ENCODE data around the gene POFUT2.
A peak's percentile ranks its signal among the peaks of the same experiment; 100 is the strongest.

Gene POFUT2

GRCh38 chr21:45302082-45303061, 14.7 kb upstream of the POFUT2 start:
- in situ Hi-C loops (cut with MboI; ENCODE audit: low pct_unique_long_range_greater_than_20kb, low sequenced_read_pairs), result no loop called here
- no peak for DNase-seq

DNA sequence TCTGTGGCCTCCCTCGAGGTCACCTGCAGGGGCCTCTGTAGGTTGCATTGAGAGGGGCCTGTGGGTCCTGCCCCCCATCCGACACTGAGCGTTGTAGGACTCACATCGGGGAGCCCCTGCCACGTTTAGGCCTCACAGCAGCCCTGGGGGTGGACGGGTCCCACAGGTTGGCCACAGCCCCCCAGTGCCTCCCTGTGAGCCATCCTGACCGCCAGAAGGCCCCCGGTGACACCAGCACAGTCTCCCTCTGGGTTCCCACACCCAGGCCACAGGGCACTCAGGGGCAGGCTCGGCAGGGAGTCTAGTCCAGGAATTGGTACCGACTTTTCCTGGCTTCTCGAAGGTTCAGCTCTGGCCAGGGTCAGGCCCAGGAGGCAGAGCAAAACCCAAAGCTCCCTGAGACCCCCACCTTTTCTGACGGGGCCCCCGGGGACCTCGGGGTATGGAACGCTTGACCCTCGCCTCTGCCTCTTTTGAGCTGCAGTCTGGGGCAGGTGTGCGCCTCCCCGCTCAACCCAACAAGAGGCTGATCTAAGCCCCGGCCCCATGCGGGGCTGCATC, 13.9 kb upstream of the POFUT2 start:
- in situ Hi-C loops (cut with MboI; ENCODE audit: low pct_unique_long_range_greater_than_20kb, low sequenced_read_pairs), result no loop called here
- no peak for DNase-seq

GRCh38 chr21:45300786-45301520, 13.3 kb upstream of the POFUT2 start:
- in situ Hi-C loops (cut with MboI; ENCODE audit: low pct_unique_long_range_greater_than_20kb, low sequenced_read_pairs), result no loop called here
- no peak for DNase-seq

DNA sequence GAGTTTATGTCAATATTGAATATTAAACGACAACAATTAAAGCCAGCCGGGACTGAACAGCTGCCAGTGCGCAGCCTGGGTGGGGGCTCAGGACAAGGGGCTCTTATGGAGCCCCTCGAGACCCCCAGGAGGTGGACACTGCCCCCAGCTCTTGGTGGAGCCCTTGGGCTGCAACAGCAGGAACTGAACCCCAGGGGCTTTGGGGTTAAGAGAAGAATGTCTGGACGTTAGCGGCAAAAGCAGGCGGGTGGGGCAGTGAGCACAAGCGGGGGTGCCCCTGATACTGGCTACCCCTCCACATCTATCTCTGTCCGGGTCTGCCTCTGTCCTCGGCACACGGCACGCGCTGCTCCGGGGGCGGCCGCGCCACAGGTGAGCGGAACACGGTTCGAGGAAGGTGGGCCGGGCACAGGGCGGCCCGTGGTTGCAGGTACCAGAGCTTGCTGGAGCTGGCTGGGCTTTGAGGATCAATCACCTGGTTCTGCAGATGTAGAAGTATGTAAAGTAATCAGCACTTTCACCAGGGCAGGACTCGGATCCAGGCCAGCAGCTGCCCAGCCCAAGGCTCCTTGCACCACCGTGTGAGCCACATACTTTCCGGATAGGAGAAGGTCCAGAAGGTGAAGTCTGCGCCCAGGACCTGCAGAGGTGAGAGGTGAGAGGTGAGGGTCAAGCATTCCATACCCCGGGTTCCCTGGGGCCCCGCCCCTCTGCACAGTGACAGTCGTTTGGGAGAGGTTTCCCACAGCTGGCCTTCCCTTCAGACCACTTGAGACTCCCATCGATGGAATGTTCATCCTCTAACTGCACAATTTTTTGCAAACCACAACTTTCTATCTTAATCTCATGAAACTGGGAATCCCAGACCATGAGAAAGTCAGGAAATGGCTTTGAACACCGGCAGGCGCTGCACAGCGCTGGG, 12.4 kb upstream of the POFUT2 start:
- DNase-seq, result no peak
- in situ Hi-C loops (cut with MboI; ENCODE audit: low pct_unique_long_range_greater_than_20kb, low sequenced_read_pairs), result no loop called here

GRCh38 chr21:45299026-45299863, 11.6 kb upstream of the POFUT2 start:
- in situ Hi-C loops (cut with MboI; ENCODE audit: low pct_unique_long_range_greater_than_20kb, low sequenced_read_pairs), result no loop called here

DNA sequence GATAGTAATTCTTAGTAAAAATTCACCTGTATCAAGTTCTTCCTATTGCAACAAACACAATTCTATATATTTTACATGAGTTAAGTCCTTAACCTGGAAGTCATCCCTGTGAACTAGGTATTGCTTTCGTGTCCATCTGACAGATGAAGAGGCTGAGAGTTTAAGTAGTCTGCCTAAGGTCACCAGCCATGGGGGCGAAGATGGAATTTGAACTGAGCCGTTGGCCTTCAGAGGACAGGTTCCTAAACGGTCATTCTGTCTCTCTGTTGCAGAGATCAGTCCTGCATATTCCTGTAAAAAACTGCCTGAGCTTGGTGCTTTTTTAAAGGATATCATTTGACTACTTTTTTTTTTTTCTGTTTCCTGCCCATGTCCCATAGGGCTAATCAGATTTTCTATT, 10.2 kb upstream of the POFUT2 start:
- in situ Hi-C loops (cut with MboI; ENCODE audit: low pct_unique_long_range_greater_than_20kb, low sequenced_read_pairs), result no loop called here
- DNase-seq, result no peak

More at GRCh38 chr21:45299026-45299863, 11.6 kb upstream of the POFUT2 start:
- no peak for DNase-seq

DNA sequence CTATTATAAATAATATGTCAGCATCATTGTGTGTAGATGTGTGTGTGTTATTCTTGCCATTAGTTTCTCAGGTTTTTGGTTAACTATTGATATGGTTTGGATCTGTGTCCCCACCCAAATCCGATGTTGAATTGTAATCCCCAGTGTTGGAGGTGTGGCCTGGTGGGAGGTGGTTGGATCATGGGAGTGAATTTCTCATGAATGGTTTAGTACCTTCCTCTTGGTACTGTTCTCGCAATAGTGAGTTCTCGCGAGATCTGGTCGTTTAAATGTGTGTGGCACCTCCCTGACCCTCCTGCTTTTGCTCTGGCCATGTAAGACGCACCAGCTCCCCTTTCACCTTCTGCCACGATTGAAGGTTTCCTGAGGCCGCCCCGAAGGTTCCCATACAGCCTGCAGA, 9.6 kb upstream of the POFUT2 start:
- no peak for DNase-seq
- in situ Hi-C loops (cut with MboI; ENCODE audit: low pct_unique_long_range_greater_than_20kb, low sequenced_read_pairs), result no loop called here

DNA sequence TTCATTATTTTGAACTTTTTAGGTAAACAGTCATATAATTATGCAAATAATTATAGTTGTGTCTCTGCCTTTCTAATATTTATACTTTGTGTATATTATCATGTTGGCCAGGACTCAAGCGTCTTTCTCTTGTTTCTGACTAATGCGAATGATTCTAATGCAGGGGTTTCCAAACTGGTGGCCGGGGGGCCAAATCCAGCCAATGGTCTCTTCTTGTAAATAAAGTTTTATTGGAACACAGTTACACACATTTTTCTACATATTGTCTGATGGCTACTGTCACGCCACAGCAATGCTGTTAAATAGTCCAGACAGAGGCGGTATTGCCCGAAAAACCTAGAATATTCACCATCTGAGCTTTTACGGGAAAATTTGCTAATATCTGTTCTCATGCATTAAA, 8.9 kb upstream of the POFUT2 start:
- in situ Hi-C loops (cut with MboI; ENCODE audit: low pct_unique_long_range_greater_than_20kb, low sequenced_read_pairs), result no loop called here
- DNase-seq, result no peak

- DNase-seq, result no peak
- in situ Hi-C loops (cut with MboI; ENCODE audit: low pct_unique_long_range_greater_than_20kb, low sequenced_read_pairs), result no loop called here
These were observed 8.1 kb upstream of the POFUT2 start for GRCh38 chr21:45295576-45296365.

DNA sequence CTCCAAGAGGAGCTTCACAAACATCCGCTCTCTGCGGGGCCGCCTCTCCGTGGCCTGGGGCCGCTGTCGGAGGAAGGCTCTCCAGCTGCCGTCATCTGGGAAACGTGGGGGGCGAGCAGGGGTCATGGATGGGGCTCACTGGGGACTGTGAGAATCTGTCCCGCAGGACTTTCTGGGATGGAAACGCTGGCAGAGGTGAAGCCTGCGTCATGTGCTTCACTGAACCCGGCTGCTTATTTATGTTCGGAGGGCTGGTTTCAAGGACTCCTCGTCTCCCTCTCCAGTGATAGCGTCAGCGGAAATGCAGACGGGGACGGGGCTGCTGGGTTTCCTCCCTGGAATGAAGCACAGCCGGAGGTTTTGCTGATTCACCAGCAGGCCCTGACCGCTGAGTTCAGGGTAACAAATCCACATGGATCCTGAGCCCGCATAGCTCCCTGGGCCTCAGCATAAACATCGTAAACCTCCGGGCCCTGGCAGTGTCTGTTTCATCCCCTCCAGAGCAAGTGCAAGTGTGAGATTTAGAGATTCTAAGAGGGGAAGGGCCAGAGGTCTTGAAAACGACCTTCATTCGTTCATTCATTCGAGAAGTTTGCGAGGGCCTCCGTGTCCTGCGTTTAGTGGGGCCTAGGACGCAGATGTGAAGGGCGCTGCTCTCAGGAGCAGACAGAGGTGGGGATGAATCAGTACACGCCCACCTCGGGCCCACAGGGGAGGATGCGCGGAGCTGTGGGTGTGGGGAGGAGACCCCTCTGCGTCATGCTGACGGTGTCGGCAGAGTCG, 7.0 kb upstream of the POFUT2 start:
- in situ Hi-C loops (cut with MboI; ENCODE audit: low pct_unique_long_range_greater_than_20kb, low sequenced_read_pairs), result no loop called here
- no peak for DNase-seq

GRCh38 chr21:45293726-45294401, 6.2 kb upstream of the POFUT2 start:
- in situ Hi-C loops (cut with MboI; ENCODE audit: low pct_unique_long_range_greater_than_20kb, low sequenced_read_pairs), result no loop called here

DNA sequence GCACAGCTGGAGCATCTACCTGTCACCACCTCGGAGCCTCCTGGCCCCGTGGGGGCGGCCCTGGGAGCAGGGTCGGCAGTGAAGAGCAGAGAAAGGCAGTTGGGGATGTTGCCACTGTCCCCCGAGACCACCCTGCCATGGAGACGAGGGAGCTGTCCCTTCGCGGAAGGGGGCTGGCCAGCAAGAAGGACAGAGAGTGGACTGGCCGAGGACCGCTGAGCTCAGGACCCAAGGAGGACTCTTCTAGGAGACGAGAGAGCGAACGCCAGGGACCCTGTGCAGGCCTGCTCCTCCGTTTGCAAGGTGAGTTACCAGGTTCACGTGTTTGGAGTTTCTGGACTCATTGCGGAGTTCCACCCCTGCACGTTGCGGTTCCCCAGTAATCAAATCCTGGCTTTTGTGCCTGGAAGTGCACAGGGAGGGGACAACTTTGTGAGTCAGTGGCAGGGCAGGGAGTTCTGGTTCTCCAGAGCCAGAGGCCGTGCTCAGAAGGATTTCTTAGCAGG, 5.6 kb upstream of the POFUT2 start:
- no peak for DNase-seq
- in situ Hi-C loops (cut with MboI; ENCODE audit: low pct_unique_long_range_greater_than_20kb, low sequenced_read_pairs), result no loop called here

More at GRCh38 chr21:45293726-45294401, 6.2 kb upstream of the POFUT2 start:
- DNase-seq, result no peak

DNA sequence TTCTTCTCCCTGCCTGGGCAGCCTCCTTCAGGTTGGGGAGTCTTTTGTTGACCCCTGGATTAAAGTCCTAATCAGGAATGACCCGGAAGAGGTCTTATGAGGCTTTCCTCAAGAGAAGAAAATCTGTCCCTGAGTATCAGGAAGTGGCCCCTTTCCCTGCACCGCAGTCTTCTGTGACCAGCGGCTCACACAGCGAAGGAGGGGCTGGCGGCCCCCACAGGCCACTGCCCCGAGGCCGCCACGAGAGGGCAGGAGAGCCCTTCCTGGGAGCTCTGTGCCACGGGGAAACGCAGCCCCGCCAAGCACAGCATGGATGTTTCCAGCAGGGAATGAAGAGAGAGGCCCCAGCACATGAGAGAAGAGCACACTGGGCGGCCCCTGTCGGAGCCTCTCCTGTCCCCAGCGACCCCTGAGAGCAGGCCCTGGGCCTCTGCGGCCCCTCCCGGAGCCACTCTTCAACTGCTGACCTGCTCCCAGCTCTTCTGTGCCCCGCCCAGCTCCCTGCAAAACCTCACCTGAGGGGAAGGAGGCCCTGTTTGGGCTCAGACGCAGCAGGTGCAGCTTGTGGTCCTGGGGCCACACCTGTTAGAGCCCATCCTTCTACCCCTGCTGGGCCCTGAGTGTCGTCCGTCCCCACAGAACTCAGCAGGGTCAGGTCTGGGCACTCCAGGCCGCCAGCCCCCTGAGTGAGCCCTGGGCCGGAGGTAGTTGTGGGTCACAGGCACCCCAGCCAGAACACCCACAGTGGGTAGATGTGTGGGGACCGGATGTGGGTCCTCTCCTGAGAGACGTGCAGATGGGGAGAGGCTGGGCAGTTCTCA, 4.9 kb upstream of the POFUT2 start:
- DNase-seq, result peak; percentile 88
- in situ Hi-C loops (cut with MboI; ENCODE audit: low pct_unique_long_range_greater_than_20kb, low sequenced_read_pairs), result no loop called here

DNA sequence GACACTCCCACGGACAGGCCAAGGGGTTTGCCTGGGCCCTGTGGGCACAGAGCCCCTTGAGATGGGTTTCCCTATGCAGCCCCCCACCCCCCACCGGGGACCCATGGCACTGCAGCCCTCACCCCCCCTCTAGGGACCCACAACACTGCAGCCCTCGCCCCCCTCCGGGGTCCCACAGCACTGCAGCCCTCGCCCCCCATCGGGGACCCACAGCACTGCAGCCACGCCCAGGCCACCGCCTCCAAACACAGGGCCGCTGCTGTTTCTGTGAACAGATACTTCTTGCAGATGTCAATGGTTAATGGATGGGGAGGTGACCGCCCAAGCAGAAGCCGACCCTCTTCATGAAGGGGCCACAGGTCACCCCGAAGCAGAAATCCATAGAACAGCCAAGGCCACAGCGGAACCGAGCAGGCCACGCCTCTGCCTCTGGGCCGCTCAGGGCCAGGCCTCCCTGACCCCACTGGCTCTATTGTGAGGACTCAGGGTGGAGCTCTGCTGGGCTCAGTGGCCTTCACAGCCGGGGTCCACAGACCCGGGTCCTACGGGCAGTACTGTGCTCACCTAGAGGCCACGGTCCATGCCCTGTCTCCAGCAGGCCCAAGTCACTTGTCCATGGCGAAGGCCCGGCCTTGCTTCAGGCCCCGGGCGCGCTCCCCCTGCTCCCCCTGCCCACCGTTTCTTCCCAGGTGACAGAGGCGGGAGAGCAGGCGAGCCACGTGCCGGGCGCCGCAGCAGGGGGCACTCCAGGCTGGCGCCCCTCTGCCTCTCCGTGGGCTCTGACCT, 4.1 kb upstream of the POFUT2 start:
- no peak for DNase-seq
- in situ Hi-C loops (cut with MboI; ENCODE audit: low pct_unique_long_range_greater_than_20kb, low sequenced_read_pairs), result no loop called here
